ENCODE measurements around the gene PPFIBP2.
A peak's percentile ranks its signal among the peaks of the same experiment; 100 is the strongest.

The PPFIBP2 gene

GRCh38 chr11:7486098-7486780 is 27.6 kb upstream of the PPFIBP2 start:
- Histone ChIP-seq H3K9me3 (ENCODE audit: control insufficient read depth in 1 of 2, low read length in 2 of 2) (no peaks in the 10 kb centered on the region), H3K9ac (ENCODE audit: low read depth in 1 of 2, low read length in 2 of 2) (peak overlapping the region in 1 of 2 donors; percentile 4), H3K4me3 (ENCODE audit: low read depth in 1 of 2, low read length in 2 of 2) (peak overlapping the region; percentile 45 to 65), H3K27ac (ENCODE audit: low read depth, low read length) (no peak overlapping the region), H3K27me3 (ENCODE audit: control insufficient read depth in 1 of 2, insufficient read depth in 2 of 2, low read length in 2 of 2) (no peaks in the 10 kb centered on the region), H3K4me1 (ENCODE audit: control insufficient read depth in 1 of 2, insufficient read depth in 2 of 2, low read length in 2 of 2) (no peaks in the 10 kb centered on the region), H3K36me3 (ENCODE audit: control insufficient read depth in 1 of 2, insufficient read depth in 2 of 2, low read length in 2 of 2) (no peaks in the 10 kb centered on the region)

GRCh38 chr11:7486781-7487140 is 27.0 kb upstream of the PPFIBP2 start:
- Histone ChIP-seq H3K9me3 (ENCODE audit: control insufficient read depth in 1 of 2, low read length in 2 of 2) (no peaks in the 10 kb centered on the region), H3K9ac (ENCODE audit: low read depth in 1 of 2, low read length in 2 of 2) (no peak overlapping the region), H3K36me3 (ENCODE audit: control insufficient read depth in 1 of 2, insufficient read depth in 2 of 2, low read length in 2 of 2) (no peaks in the 10 kb centered on the region), H3K27ac (ENCODE audit: low read depth, low read length) (no peak overlapping the region), H3K27me3 (ENCODE audit: control insufficient read depth in 1 of 2, insufficient read depth in 2 of 2, low read length in 2 of 2) (no peaks in the 10 kb centered on the region), H3K4me1 (ENCODE audit: control insufficient read depth in 1 of 2, insufficient read depth in 2 of 2, low read length in 2 of 2) (no peaks in the 10 kb centered on the region), H3K4me3 (ENCODE audit: low read depth in 1 of 2, low read length in 2 of 2) (peak overlapping the region in 1 of 2 donors; percentile 22)

GRCh38 chr11:7487360-7487759 is 26.4 kb upstream of the PPFIBP2 start:
- Histone ChIP-seq H3K27ac (ENCODE audit: low read depth, low read length) (no peak overlapping the region), H3K4me3 (ENCODE audit: low read depth in 1 of 2, low read length in 2 of 2) (no peak overlapping the region)

DNA sequence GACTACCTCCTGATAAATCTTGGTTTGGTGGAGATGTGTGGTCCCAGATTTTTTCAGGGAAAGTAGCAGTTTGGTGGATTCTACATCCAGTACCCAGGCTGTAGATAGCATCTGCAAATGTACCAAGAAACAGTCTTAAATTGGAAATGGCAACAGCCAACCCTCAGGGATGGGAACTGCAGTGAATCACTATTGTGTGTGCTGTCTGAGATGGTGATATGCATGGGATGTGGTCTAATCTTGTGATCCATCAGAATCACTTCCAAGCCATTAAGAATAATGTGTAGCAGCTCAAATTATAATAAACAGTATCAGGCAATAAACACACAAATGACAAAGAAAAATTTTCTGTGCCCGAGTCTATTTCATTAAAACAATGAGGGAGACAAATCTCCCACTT is 25.1 kb upstream of the PPFIBP2 start:
- no peak overlapping the region for H3K4me3 ChIP-seq (ENCODE audit: low read depth in 1 of 2, low read length in 2 of 2)
- H3K9me3 ChIP-seq (ENCODE audit: control insufficient read depth in 1 of 2, low read length in 2 of 2) = no peaks in the 10 kb centered on the region
- no peak overlapping the region for H3K9ac ChIP-seq (ENCODE audit: low read depth in 1 of 2, low read length in 2 of 2)
- no peaks in the 10 kb centered on the region for H3K27me3 ChIP-seq (ENCODE audit: control insufficient read depth in 1 of 2, insufficient read depth in 2 of 2, low read length in 2 of 2)
- no peak overlapping the region for H3K27ac ChIP-seq (ENCODE audit: low read depth, low read length)
- no peaks in the 10 kb centered on the region for H3K36me3 ChIP-seq (ENCODE audit: control insufficient read depth in 1 of 2, insufficient read depth in 2 of 2, low read length in 2 of 2)
- peaks cover 0 to 4% of the 10 kb centered on the region in 2 donors for H3K4me1 ChIP-seq (ENCODE audit: control insufficient read depth in 1 of 2, insufficient read depth in 2 of 2, low read length in 2 of 2)

More at GRCh38 chr11:7487360-7487759, 26.4 kb upstream of the PPFIBP2 start:
- no peak overlapping the region for H3K9ac ChIP-seq (ENCODE audit: low read depth in 1 of 2, low read length in 2 of 2)
- no peaks in the 10 kb centered on the region for H3K36me3 ChIP-seq (ENCODE audit: control insufficient read depth in 1 of 2, insufficient read depth in 2 of 2, low read length in 2 of 2)
- H3K27me3 ChIP-seq (ENCODE audit: control insufficient read depth in 1 of 2, insufficient read depth in 2 of 2, low read length in 2 of 2) = no peaks in the 10 kb centered on the region
- no peaks in the 10 kb centered on the region for H3K4me1 ChIP-seq (ENCODE audit: control insufficient read depth in 1 of 2, insufficient read depth in 2 of 2, low read length in 2 of 2)
- no peaks in the 10 kb centered on the region for H3K9me3 ChIP-seq (ENCODE audit: control insufficient read depth in 1 of 2, low read length in 2 of 2)

DNA sequence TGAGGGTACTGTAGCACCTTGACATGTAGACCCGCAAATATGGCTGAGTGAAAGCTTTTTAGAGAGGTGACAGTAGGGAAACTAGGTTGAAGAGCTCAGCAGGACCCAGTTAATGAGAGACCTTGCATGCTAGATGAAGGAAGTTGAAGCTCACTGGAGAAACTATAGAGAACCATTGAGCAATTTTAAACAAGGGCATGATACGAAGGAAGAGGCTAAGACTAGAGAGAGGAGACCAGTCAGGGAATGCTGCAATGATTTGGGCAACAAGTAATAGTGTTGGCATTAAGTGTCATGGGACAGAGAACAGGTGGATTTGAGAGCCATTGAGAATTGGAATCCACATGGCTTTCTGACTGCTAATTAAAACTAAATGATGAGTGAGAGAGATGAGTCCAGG is 24.4 kb upstream of the PPFIBP2 start:
- Histone ChIP-seq H3K27ac (ENCODE audit: low read depth, low read length) (no peak overlapping the region), H3K9ac (ENCODE audit: low read depth in 1 of 2, low read length in 2 of 2) (no peak overlapping the region), H3K4me1 (ENCODE audit: control insufficient read depth in 1 of 2, insufficient read depth in 2 of 2, low read length in 2 of 2) (peaks cover 2 to 11% of the 10 kb centered on the region in 2 donors), H3K9me3 (ENCODE audit: control insufficient read depth in 1 of 2, low read length in 2 of 2) (no peaks in the 10 kb centered on the region), H3K27me3 (ENCODE audit: control insufficient read depth in 1 of 2, insufficient read depth in 2 of 2, low read length in 2 of 2) (no peaks in the 10 kb centered on the region), H3K36me3 (ENCODE audit: control insufficient read depth in 1 of 2, insufficient read depth in 2 of 2, low read length in 2 of 2) (no peaks in the 10 kb centered on the region), H3K4me3 (ENCODE audit: low read depth in 1 of 2, low read length in 2 of 2) (no peak overlapping the region)

DNA sequence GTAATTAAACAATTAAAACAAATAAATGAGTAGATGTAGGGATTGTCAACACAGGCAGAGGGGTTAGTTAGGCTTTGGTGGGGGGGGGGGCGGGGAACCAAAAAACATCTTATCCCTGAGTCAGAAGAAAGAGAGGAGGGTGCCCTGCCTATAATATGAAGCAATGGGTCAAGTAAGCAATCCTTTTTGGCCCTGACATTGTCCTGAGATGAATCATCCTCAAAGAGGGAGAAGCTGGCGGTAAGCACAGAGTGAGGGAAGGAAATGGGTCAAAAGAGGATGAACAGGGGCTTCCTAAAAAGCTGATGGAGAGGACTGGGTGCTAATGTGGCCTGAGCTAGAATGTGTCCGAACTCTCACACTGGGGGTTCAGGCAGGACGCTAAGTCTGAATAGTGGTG is 23.7 kb upstream of the PPFIBP2 start:
- no peaks in the 10 kb centered on the region for H3K27me3 ChIP-seq (ENCODE audit: control insufficient read depth in 1 of 2, insufficient read depth in 2 of 2, low read length in 2 of 2)
- H3K9ac ChIP-seq (ENCODE audit: low read depth in 1 of 2, low read length in 2 of 2) = no peak overlapping the region
- no peaks in the 10 kb centered on the region for H3K9me3 ChIP-seq (ENCODE audit: control insufficient read depth in 1 of 2, low read length in 2 of 2)
- no peak overlapping the region for H3K27ac ChIP-seq (ENCODE audit: low read depth, low read length)
- peaks cover 5 to 14% of the 10 kb centered on the region in 2 donors for H3K4me1 ChIP-seq (ENCODE audit: control insufficient read depth in 1 of 2, insufficient read depth in 2 of 2, low read length in 2 of 2)
- H3K4me3 ChIP-seq (ENCODE audit: low read depth in 1 of 2, low read length in 2 of 2) = no peak overlapping the region
- no peaks in the 10 kb centered on the region for H3K36me3 ChIP-seq (ENCODE audit: control insufficient read depth in 1 of 2, insufficient read depth in 2 of 2, low read length in 2 of 2)

GRCh38 chr11:7490535-7490934 is 23.3 kb upstream of the PPFIBP2 start:
- Histone ChIP-seq H3K4me1 (ENCODE audit: control insufficient read depth in 1 of 2, insufficient read depth in 2 of 2, low read length in 2 of 2) (peaks cover 6 to 14% of the 10 kb centered on the region in 2 donors), H3K36me3 (ENCODE audit: control insufficient read depth in 1 of 2, insufficient read depth in 2 of 2, low read length in 2 of 2) (no peaks in the 10 kb centered on the region), H3K27me3 (ENCODE audit: control insufficient read depth in 1 of 2, insufficient read depth in 2 of 2, low read length in 2 of 2) (no peaks in the 10 kb centered on the region), H3K9me3 (ENCODE audit: control insufficient read depth in 1 of 2, low read length in 2 of 2) (no peaks in the 10 kb centered on the region), H3K9ac (ENCODE audit: low read depth in 1 of 2, low read length in 2 of 2) (no peak overlapping the region), H3K4me3 (ENCODE audit: low read depth in 1 of 2, low read length in 2 of 2) (no peak overlapping the region), H3K27ac (ENCODE audit: low read depth, low read length) (no peak overlapping the region)

DNA sequence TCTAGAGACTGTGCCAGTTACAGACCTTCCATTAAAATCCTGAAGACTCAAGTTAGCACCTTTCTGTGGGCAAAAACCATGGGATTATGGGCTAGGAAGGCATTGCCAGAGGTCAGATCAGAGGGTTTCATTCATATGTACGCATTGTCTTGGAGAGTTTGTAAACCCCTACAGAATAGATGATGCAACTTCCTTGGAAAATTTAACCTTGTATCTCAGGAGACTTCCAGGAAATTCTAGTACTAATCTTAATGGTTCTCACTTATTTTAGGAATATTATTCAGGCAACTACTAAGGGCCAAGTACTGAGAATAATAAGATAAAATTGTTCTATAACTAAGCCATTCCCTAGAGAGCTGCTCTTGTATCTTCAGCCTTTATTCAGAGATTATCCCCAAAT is 21.5 kb upstream of the PPFIBP2 start:
- Histone ChIP-seq H3K36me3 (ENCODE audit: control insufficient read depth in 1 of 2, insufficient read depth in 2 of 2, low read length in 2 of 2) (no peaks in the 10 kb centered on the region), H3K27me3 (ENCODE audit: control insufficient read depth in 1 of 2, insufficient read depth in 2 of 2, low read length in 2 of 2) (no peaks in the 10 kb centered on the region), H3K9ac (ENCODE audit: low read depth in 1 of 2, low read length in 2 of 2) (no peak overlapping the region), H3K27ac (ENCODE audit: low read depth, low read length) (no peak overlapping the region), H3K4me3 (ENCODE audit: low read depth in 1 of 2, low read length in 2 of 2) (no peak overlapping the region), H3K4me1 (ENCODE audit: control insufficient read depth in 1 of 2, insufficient read depth in 2 of 2, low read length in 2 of 2) (peaks cover 14 to 19% of the 10 kb centered on the region in 2 donors), H3K9me3 (ENCODE audit: control insufficient read depth in 1 of 2, low read length in 2 of 2) (no peaks in the 10 kb centered on the region)

DNA sequence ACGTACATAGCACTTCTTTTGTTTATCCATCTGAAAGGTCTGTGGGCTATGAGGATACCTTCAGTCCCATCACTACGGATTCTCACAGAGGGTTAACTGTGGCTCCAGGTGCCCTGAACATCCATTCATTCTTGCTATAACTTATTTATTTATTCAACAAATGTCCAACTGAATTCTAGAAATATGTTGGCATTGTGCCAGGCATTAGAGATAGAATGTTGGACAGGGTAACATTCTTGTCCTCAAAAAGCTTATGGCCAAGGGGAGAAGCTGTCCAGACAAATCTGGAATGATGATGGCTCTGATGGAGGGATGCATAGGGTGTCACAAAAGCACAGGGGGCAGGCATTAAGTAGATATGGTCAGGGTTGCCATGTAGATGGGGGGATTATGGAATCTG is 20.1 kb upstream of the PPFIBP2 start:
- Histone ChIP-seq H3K9me3 (ENCODE audit: control insufficient read depth in 1 of 2, low read length in 2 of 2) (no peaks in the 10 kb centered on the region), H3K36me3 (ENCODE audit: control insufficient read depth in 1 of 2, insufficient read depth in 2 of 2, low read length in 2 of 2) (no peaks in the 10 kb centered on the region), H3K4me1 (ENCODE audit: control insufficient read depth in 1 of 2, insufficient read depth in 2 of 2, low read length in 2 of 2) (peaks cover 17 to 19% of the 10 kb centered on the region in 2 donors), H3K4me3 (ENCODE audit: low read depth in 1 of 2, low read length in 2 of 2) (no peak overlapping the region), H3K9ac (ENCODE audit: low read depth in 1 of 2, low read length in 2 of 2) (no peak overlapping the region), H3K27me3 (ENCODE audit: control insufficient read depth in 1 of 2, insufficient read depth in 2 of 2, low read length in 2 of 2) (no peaks in the 10 kb centered on the region), H3K27ac (ENCODE audit: low read depth, low read length) (no peak overlapping the region)

GRCh38 chr11:7494086-7494745 is 19.6 kb upstream of the PPFIBP2 start:
- Histone ChIP-seq H3K9me3 (ENCODE audit: control insufficient read depth in 1 of 2, low read length in 2 of 2) (no peaks in the 10 kb centered on the region), H3K4me1 (ENCODE audit: control insufficient read depth in 1 of 2, insufficient read depth in 2 of 2, low read length in 2 of 2) (peaks cover 17 to 19% of the 10 kb centered on the region in 2 donors), H3K27me3 (ENCODE audit: control insufficient read depth in 1 of 2, insufficient read depth in 2 of 2, low read length in 2 of 2) (no peaks in the 10 kb centered on the region), H3K36me3 (ENCODE audit: control insufficient read depth in 1 of 2, insufficient read depth in 2 of 2, low read length in 2 of 2) (no peaks in the 10 kb centered on the region), H3K27ac (ENCODE audit: low read depth, low read length) (no peak overlapping the region), H3K9ac (ENCODE audit: low read depth in 1 of 2, low read length in 2 of 2) (no peak overlapping the region), H3K4me3 (ENCODE audit: low read depth in 1 of 2, low read length in 2 of 2) (no peak overlapping the region)

Data from duodenal mucosa (tissue), 2 donors.